Measurements from ENCODE around the gene TEX101.
A peak's percentile ranks its signal among the peaks of the same experiment; 100 is the strongest.
"Not testable (repeated sequence)": the region's sequence is repeated elsewhere in the genome, so short reads cannot be mapped to it uniquely, and the experiment has no call there.

The TEX101 gene

GRCh38 chr19:43437712-43438111, 23.0 kb downstream of the TEX101 start:
- H3K4me3 ChIP-seq (ENCODE audit: low read depth in 1 of 2, low read length in 2 of 2) = no peak overlapping the region
- H3K36me3 ChIP-seq (ENCODE audit: control insufficient read depth in 1 of 2, insufficient read depth in 2 of 2, low read length in 2 of 2) = no peaks in the 10 kb centered on the region
- H3K4me1 ChIP-seq (ENCODE audit: control insufficient read depth in 1 of 2, insufficient read depth in 2 of 2, low read length in 2 of 2) = peaks cover under 1 to 5% of the 10 kb centered on the region in 2 donors
- no peak overlapping the region for H3K27ac ChIP-seq (ENCODE audit: low read length)
- no peaks in the 10 kb centered on the region for H3K9me3 ChIP-seq (ENCODE audit: control insufficient read depth in 1 of 2, low read length in 2 of 2)
- no peaks in the 10 kb centered on the region for H3K27me3 ChIP-seq (ENCODE audit: low read depth, low read length)

DNA sequence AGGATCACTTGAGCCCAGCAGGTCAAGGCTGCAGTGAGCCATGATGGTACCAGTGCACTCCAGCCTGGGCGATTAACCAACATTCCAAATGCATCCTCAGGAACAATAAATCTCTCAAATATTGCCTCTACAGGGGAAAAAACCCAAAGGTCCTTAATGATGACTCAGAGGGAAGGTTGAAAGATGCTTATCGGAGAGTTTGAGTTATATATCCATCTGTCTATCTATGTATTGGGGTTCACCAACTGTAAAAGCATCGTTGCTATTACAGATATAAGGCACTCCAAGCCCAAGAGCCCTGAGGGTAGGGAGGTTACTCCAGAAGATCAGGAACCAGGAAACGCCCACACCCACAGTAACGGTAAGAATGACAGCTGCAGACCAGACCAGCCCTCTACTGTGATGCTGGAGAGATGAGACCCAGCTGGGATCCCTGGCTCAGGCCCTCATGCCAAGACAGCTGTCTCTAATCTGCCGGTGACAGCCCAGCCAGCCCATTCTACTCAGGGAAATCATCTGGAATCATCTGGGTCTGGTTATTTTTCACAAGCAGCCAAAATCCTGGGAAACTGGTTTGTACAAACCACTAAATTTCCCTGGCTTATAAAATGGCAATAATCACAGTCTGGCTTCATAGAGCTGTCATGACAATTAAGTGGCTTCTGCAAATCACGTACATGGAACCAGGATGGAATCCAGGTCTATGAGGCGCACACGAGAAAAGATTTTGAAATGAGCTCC, 23.8 kb downstream of the TEX101 start:
- Histone ChIP-seq H3K36me3 (ENCODE audit: control insufficient read depth in 1 of 2, insufficient read depth in 2 of 2, low read length in 2 of 2) (no peaks in the 10 kb centered on the region), H3K9me3 (ENCODE audit: control insufficient read depth in 1 of 2, low read length in 2 of 2) (no peaks in the 10 kb centered on the region), H3K4me1 (ENCODE audit: control insufficient read depth in 1 of 2, insufficient read depth in 2 of 2, low read length in 2 of 2) (peaks cover 0 to 5% of the 10 kb centered on the region in 2 donors), H3K27ac (ENCODE audit: low read length) (peak overlapping the region; percentile 45), H3K4me3 (ENCODE audit: low read depth in 1 of 2, low read length in 2 of 2) (peak overlapping the region in 1 of 2 donors; percentile 28), H3K27me3 (ENCODE audit: low read depth, low read length) (no peaks in the 10 kb centered on the region)

DNA sequence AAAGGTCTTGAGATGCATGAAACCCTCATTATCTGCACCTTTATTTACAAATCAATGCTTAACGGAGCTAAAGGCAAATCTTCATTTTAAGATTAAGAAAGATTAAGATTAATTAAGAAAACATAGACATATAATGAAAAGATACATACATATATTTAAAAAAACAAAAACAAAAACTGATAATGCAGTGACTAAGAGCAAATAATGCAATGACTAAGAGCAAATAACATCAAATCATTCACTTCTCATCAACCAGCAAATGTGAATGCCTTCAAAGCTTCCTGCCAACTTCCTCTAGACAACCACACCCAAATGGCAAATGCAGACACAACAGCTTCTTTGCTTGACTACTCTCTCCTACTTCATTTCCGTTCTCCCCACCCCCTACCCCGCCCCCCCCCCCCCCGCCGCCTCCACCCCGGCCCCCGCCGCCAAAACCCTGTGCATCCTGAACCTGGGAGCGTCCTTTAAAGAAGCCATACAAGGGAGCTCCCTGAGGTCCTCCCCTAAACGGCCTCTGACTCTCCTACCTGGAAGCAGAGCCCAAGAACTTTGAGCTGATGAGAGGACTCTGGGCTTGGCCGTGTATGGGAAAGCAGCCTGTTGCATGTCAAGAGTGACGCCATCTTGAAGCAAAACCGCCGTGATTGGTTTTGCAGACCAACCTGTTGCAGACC, 24.5 kb downstream of the TEX101 start:
- H3K9me3 ChIP-seq (ENCODE audit: control insufficient read depth in 1 of 2, low read length in 2 of 2) = no peaks in the 10 kb centered on the region
- H3K36me3 ChIP-seq (ENCODE audit: control insufficient read depth in 1 of 2, insufficient read depth in 2 of 2, low read length in 2 of 2) = no peaks in the 10 kb centered on the region
- H3K27ac ChIP-seq (ENCODE audit: low read length) = peak overlapping the region; percentile 45
- peaks cover 0 to 5% of the 10 kb centered on the region in 2 donors for H3K4me1 ChIP-seq (ENCODE audit: control insufficient read depth in 1 of 2, insufficient read depth in 2 of 2, low read length in 2 of 2)
- no peaks in the 10 kb centered on the region for H3K27me3 ChIP-seq (ENCODE audit: low read depth, low read length)
- H3K4me3 ChIP-seq (ENCODE audit: low read depth in 1 of 2, low read length in 2 of 2) = no peak overlapping the region

GRCh38 chr19:43439709-43440063, 25.0 kb downstream of the TEX101 start:
- Histone ChIP-seq H3K27ac (ENCODE audit: low read length) (no peak overlapping the region), H3K4me3 (ENCODE audit: low read depth in 1 of 2, low read length in 2 of 2) (no peak overlapping the region), H3K4me1 (ENCODE audit: control insufficient read depth in 1 of 2, insufficient read depth in 2 of 2, low read length in 2 of 2) (peaks cover 0 to 5% of the 10 kb centered on the region in 2 donors), H3K36me3 (ENCODE audit: control insufficient read depth in 1 of 2, insufficient read depth in 2 of 2, low read length in 2 of 2) (no peaks in the 10 kb centered on the region), H3K27me3 (ENCODE audit: low read depth, low read length) (no peaks in the 10 kb centered on the region), H3K9me3 (ENCODE audit: control insufficient read depth in 1 of 2, low read length in 2 of 2) (no peaks in the 10 kb centered on the region)

- H3K4me3 ChIP-seq (ENCODE audit: low read depth in 1 of 2, low read length in 2 of 2) = no peak overlapping the region
- no peaks in the 10 kb centered on the region for H3K27me3 ChIP-seq (ENCODE audit: low read depth, low read length)
- no peak overlapping the region for H3K27ac ChIP-seq (ENCODE audit: low read length)
- H3K9me3 ChIP-seq (ENCODE audit: control insufficient read depth in 1 of 2, low read length in 2 of 2) = no peaks in the 10 kb centered on the region
- no peaks in the 10 kb centered on the region for H3K36me3 ChIP-seq (ENCODE audit: control insufficient read depth in 1 of 2, insufficient read depth in 2 of 2, low read length in 2 of 2)
- peaks cover 0 to 5% of the 10 kb centered on the region in 2 donors for H3K4me1 ChIP-seq (ENCODE audit: control insufficient read depth in 1 of 2, insufficient read depth in 2 of 2, low read length in 2 of 2)
Measured at GRCh38 chr19:43441716-43442115, 27.0 kb downstream of the TEX101 start.

- not testable (repeated sequence) for H3K27ac ChIP-seq (ENCODE audit: low read length)
Measured at GRCh38 chr19:43444091-43444490, 29.4 kb downstream of the TEX101 start.

GRCh38 chr19:43444531-43445287, 30.0 kb downstream of the TEX101 start:
- H3K4me1 ChIP-seq (ENCODE audit: control insufficient read depth in 1 of 2, insufficient read depth in 2 of 2, low read length in 2 of 2) = peaks cover 0 to 5% of the 10 kb centered on the region in 2 donors

More at GRCh38 chr19:43444091-43444490, 29.4 kb downstream of the TEX101 start:
- H3K36me3 ChIP-seq (ENCODE audit: control insufficient read depth in 1 of 2, insufficient read depth in 2 of 2, low read length in 2 of 2); H3K4me1 ChIP-seq (ENCODE audit: control insufficient read depth in 1 of 2, insufficient read depth in 2 of 2, low read length in 2 of 2); H3K27me3 ChIP-seq (ENCODE audit: low read depth, low read length); H3K4me3 ChIP-seq (ENCODE audit: low read depth in 1 of 2, low read length in 2 of 2); H3K9me3 ChIP-seq (ENCODE audit: control insufficient read depth in 1 of 2, low read length in 2 of 2): not testable (repeated sequence)

DNA sequence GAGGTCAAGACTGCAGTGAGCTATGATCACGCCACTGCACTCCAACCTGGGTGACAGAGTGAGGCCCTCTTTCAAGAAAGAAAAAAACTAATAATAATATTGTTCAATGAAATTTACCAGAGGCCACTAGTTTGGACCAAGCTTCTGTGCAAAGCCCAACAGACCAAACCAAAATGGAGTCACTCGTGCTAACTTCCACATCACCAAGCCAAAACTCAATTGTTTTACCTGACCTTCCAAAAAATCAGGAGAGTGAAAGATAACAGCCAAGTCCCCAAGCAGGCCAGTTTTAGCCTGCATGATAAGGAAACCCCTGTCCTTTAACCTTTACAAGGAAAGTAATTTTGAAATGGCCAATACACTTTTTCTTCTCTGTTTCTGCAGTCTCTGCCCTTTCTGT, 30.7 kb downstream of the TEX101 start:
- Histone ChIP-seq H3K9me3 (ENCODE audit: control insufficient read depth in 1 of 2, low read length in 2 of 2) (no peaks in the 10 kb centered on the region), H3K36me3 (ENCODE audit: control insufficient read depth in 1 of 2, insufficient read depth in 2 of 2, low read length in 2 of 2) (no peaks in the 10 kb centered on the region)

More at GRCh38 chr19:43444531-43445287, 30.0 kb downstream of the TEX101 start:
- no peaks in the 10 kb centered on the region for H3K27me3 ChIP-seq (ENCODE audit: low read depth, low read length)
- no peak overlapping the region for H3K4me3 ChIP-seq (ENCODE audit: low read depth in 1 of 2, low read length in 2 of 2)
- H3K36me3 ChIP-seq (ENCODE audit: control insufficient read depth in 1 of 2, insufficient read depth in 2 of 2, low read length in 2 of 2) = no peaks in the 10 kb centered on the region
- H3K9me3 ChIP-seq (ENCODE audit: control insufficient read depth in 1 of 2, low read length in 2 of 2) = no peaks in the 10 kb centered on the region
- H3K27ac ChIP-seq (ENCODE audit: low read length) = no peak overlapping the region

GRCh38 chr19:43446746-43447489, 32.2 kb downstream of the TEX101 start:
- H3K27ac ChIP-seq (ENCODE audit: low read length) = no peak overlapping the region
- no peaks in the 10 kb centered on the region for H3K36me3 ChIP-seq (ENCODE audit: control insufficient read depth in 1 of 2, insufficient read depth in 2 of 2, low read length in 2 of 2)
- no peak overlapping the region for H3K4me3 ChIP-seq (ENCODE audit: low read depth in 1 of 2, low read length in 2 of 2)
- H3K27me3 ChIP-seq (ENCODE audit: low read depth, low read length) = no peaks in the 10 kb centered on the region
- H3K9me3 ChIP-seq (ENCODE audit: control insufficient read depth in 1 of 2, low read length in 2 of 2) = no peaks in the 10 kb centered on the region
- peaks cover 0 to 5% of the 10 kb centered on the region in 2 donors for H3K4me1 ChIP-seq (ENCODE audit: control insufficient read depth in 1 of 2, insufficient read depth in 2 of 2, low read length in 2 of 2)

More for the DNA sequence above, 30.7 kb downstream of the TEX101 start:
- Histone ChIP-seq H3K4me3 (ENCODE audit: low read depth in 1 of 2, low read length in 2 of 2) (no peak overlapping the region), H3K27me3 (ENCODE audit: low read depth, low read length) (no peaks in the 10 kb centered on the region), H3K4me1 (ENCODE audit: control insufficient read depth in 1 of 2, insufficient read depth in 2 of 2, low read length in 2 of 2) (peaks cover 0 to 5% of the 10 kb centered on the region in 2 donors), H3K27ac (ENCODE audit: low read length) (no peak overlapping the region)

- H3K4me3 ChIP-seq (ENCODE audit: low read depth in 1 of 2, low read length in 2 of 2) = no peak overlapping the region
- no peaks in the 10 kb centered on the region for H3K27me3 ChIP-seq (ENCODE audit: low read depth, low read length)
- H3K9me3 ChIP-seq (ENCODE audit: control insufficient read depth in 1 of 2, low read length in 2 of 2) = peaks cover 0 to 3% of the 10 kb centered on the region in 2 donors
- H3K36me3 ChIP-seq (ENCODE audit: control insufficient read depth in 1 of 2, insufficient read depth in 2 of 2, low read length in 2 of 2) = no peaks in the 10 kb centered on the region
- peaks cover 0 to 5% of the 10 kb centered on the region in 2 donors for H3K4me1 ChIP-seq (ENCODE audit: control insufficient read depth in 1 of 2, insufficient read depth in 2 of 2, low read length in 2 of 2)
- H3K27ac ChIP-seq (ENCODE audit: low read length) = no peak overlapping the region
Measured at GRCh38 chr19:43447655-43448054, 33.0 kb downstream of the TEX101 start.
